Activated CD8-positive, alpha-beta memory T cell treated with anti-CD3 and anti-CD28 coated beads, Interleukin-2, amount 10 ng/mL, durations not matched to agents 7 days and 5 days (primary cell): ENCODE data around the gene RASSF10. TPM values are rescaled to one million over a fixed set of nuclear protein-coding genes. Genes with fewer than 3 reads are reported as not detected.
A peak's percentile ranks its signal among the peaks of the same experiment; 100 is the strongest.
"Not testable (repeated sequence)": the region's sequence is repeated elsewhere in the genome, so short reads cannot be mapped to it uniquely, and the experiment has no call there.

Source experiments
- ATAC-seq: fragments of 150-1000 bp; cut with Tn5 transposase; one replicate; pipeline ENCODE4 v1.10.0; 2021; ENCODE audit warnings: moderate library complexity
- CTCF ChIA-PET: fragments of 350-600 bp; sonication (Branson Sonifier 250); formaldehyde crosslinking; loops from one replicate; lab custom pipeline; 2021; ENCODE audit warnings: antibody characterized with exemption; lab: Charles Lee
- DNase-seq: peaks from one replicate; pipeline ENCODE4 v3.0.0-alpha.2; 2020
- H3K27ac Mint-ChIP-seq: one replicate; pipeline ENCODE4 v1.8.0; 2021; ENCODE audit warnings: mild to moderate bottlenecking, mixed read lengths
- H3K27me3 Mint-ChIP-seq: one replicate; pipeline ENCODE4 v1.8.0; 2021; ENCODE audit warnings: mixed read lengths
- H3K36me3 Mint-ChIP-seq: one replicate; pipeline ENCODE4 v1.8.0; 2021; ENCODE audit warnings: mild to moderate bottlenecking, mixed read lengths
- H3K4me1 Mint-ChIP-seq: one replicate; pipeline ENCODE4 v1.8.0; 2021; ENCODE audit warnings: mixed read lengths
- H3K4me3 Mint-ChIP-seq: one replicate; pipeline ENCODE4 v1.8.0; 2021; ENCODE audit warnings: mild to moderate bottlenecking, moderate library complexity, mixed read lengths
- H3K9me3 Mint-ChIP-seq: one replicate; pipeline ENCODE4 v1.8.0; 2022; ENCODE audit warnings: low read depth, mixed read lengths
- total RNA-seq, 2 experiments: library from RNA; stranded (reverse); gene quantifications; one replicate each; pipeline ENCODE4 v1.2.3, GENCODE V29; 2021

The RASSF10 gene
- total RNA-seq, 2 experiments from 2014 or later: not detected

DNA sequence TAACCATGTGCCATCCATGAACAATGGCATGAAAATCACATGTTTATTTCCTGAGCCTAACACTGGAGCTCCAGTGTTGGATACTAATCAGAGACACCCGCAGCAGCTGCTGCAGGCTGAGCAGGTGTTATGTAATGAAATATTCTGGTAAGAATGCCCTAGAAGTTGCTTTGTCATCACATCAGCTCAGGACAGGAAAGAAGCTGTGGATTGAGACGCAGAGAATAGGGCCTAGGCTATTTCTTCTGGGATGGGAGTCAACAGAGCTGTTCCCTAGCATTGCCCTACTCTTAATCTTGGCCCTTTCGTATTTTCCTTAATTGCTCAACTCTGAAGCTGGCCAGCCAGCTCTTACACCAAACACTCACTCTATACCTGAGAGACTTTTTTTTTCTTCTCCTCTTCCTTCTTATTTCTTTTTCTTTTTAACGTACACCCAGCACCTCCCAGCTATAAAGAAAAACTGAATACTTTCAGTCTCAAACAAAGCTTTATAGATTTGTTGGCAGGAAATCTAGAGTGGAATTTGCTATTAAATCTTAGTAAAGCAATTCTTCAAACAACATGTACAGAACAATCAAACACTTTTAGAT is 31.9 kb downstream of the RASSF10 start:
- peaks cover 45% of the 10 kb centered on the region for H3K27me3 Mint-ChIP-seq
- DNase-seq: no peak
- no peak overlapping the region for H3K4me3 Mint-ChIP-seq
- H3K4me1 Mint-ChIP-seq: no peaks in the 10 kb centered on the region
- CTCF ChIA-PET: no interaction called here
- H3K36me3 Mint-ChIP-seq: no peaks in the 10 kb centered on the region
- no peak overlapping the region for H3K27ac Mint-ChIP-seq
- ATAC-seq: no peak
- no peaks in the 10 kb centered on the region for H3K9me3 Mint-ChIP-seq

DNA sequence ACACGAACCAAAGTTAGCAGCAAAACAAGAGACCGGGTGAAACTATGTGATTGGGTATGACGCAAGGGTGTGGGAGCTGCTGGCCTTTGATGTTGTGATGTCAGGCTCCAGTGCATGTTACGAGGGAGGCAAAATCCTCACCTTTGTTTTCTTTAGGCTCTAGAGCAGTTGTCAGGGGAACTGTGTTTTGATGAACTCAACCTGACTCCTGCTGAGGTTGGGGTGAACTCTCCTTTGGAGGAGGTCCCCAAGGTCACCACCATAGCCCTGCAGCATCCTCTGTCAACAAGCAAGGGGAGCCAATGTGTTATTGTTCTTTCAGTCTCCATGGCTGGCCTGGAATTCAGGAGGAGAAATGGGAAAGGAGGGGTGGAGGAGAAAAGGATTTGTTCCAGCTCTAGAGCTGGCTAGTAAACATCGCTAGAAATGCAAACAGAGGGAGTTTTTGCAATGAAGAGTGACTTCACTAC is 33.8 kb downstream of the RASSF10 start:
- DNase-seq (no peak), ATAC-seq (no peak)
- H3K4me1 Mint-ChIP-seq: no peaks in the 10 kb centered on the region
- H3K9me3 Mint-ChIP-seq: no peaks in the 10 kb centered on the region
- H3K4me3 Mint-ChIP-seq: no peak overlapping the region
- no peak overlapping the region for H3K27ac Mint-ChIP-seq
- H3K27me3 Mint-ChIP-seq: peaks cover 36% of the 10 kb centered on the region
- H3K36me3 Mint-ChIP-seq: no peaks in the 10 kb centered on the region
- CTCF ChIA-PET: no interaction called here

DNA sequence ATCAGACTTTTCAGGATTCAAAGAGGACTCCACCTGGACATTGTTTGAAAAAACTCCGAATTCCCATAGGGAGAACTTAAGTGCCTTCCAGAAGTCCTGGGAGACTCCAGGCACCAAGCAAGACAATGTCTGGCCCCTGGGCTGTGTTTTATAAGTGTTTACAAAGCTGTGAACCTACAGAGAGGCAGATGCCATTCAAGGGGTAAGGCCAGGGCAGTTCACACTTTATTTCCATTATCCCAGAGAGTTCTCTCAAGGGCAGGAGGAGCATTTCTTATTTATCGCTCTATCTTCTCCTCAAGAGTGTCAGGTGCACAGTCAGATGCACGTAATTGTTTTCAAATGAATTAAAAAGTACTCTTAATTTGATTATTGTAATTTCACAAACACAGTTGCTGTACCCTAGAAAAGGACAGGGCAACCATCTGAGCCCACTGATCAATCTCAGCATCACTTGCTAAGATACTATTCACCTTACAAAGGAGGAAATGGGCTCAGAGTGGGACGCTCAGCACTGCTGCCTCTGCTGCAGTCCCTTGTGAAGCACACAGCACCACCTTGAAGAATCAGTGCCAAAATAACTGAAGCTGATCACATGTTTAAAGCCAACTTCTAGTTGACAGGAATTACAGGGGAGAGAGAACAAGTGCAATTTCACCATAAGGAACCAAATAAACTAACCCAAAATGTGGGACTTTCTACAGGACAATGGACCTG is 35.0 kb downstream of the RASSF10 start:
- no peaks in the 10 kb centered on the region for H3K9me3 Mint-ChIP-seq
- ATAC-seq: no peak
- no peaks in the 10 kb centered on the region for H3K36me3 Mint-ChIP-seq
- H3K27ac Mint-ChIP-seq: no peak overlapping the region
- CTCF ChIA-PET: no interaction called here
- H3K27me3 Mint-ChIP-seq: peaks cover 31% of the 10 kb centered on the region
- H3K4me1 Mint-ChIP-seq: no peaks in the 10 kb centered on the region
- no peak for DNase-seq
- no peak overlapping the region for H3K4me3 Mint-ChIP-seq

DNA sequence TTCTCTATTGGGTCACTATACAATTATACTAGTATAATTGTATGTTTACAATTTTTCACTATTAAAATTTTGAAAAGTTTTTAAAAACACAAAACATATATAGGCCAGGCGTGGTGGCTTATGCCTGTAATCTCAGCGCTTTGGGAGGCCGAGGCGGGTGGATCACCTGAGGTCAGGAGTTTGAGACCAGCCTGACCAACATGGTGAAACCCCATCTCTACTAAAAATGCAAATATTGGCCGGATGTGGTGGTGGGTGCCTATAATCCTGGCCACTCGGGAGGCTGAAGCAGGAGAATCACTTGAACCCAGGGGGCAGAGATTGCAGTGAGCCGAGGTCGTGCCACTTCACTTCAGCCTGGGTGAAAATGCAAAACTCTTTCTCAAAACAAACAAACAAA is 36.0 kb downstream of the RASSF10 start:
- not testable (repeated sequence) for DNase-seq, H3K4me1 Mint-ChIP-seq, H3K27ac Mint-ChIP-seq, ATAC-seq, H3K36me3 Mint-ChIP-seq, H3K4me3 Mint-ChIP-seq, H3K9me3 Mint-ChIP-seq
- CTCF ChIA-PET: interaction anchor here (1.1 kb wide), 1 partner anchor 11 kb away, joined by 3 read pairs; no protein-coding TSS in a partner anchor
- H3K27me3 Mint-ChIP-seq: peaks cover 28% of the 10 kb centered on the region

DNA sequence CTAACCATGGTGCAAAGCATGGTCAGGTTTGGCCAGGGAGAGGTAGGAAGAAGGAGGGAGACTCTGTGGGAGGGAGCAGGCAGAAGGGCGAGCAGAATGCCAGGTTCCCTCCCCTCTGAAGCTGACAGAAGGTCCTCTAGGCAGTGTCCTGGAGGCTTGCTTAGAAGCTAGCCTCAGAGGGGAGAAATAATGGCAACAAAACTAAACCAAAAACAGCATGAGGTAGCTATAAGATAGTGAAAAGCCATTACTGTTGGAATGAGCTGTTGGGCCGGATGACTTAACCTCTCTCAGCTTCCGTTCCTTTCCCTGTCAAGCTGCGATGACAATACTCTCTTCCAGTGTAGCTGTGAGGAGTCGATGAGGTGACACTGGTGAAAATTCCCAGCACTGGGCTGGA is 36.6 kb downstream of the RASSF10 start:
- H3K36me3 Mint-ChIP-seq: no peaks in the 10 kb centered on the region
- H3K9me3 Mint-ChIP-seq: no peaks in the 10 kb centered on the region
- DNase-seq (no peak), ATAC-seq (no peak)
- no peak overlapping the region for H3K4me3 Mint-ChIP-seq
- no peak overlapping the region for H3K27ac Mint-ChIP-seq
- H3K27me3 Mint-ChIP-seq: peaks cover 30% of the 10 kb centered on the region
- CTCF ChIA-PET: interaction anchor here (1.1 kb wide), 1 partner anchor 12 kb away, joined by 3 read pairs; no protein-coding TSS in a partner anchor
- no peaks in the 10 kb centered on the region for H3K4me1 Mint-ChIP-seq

DNA sequence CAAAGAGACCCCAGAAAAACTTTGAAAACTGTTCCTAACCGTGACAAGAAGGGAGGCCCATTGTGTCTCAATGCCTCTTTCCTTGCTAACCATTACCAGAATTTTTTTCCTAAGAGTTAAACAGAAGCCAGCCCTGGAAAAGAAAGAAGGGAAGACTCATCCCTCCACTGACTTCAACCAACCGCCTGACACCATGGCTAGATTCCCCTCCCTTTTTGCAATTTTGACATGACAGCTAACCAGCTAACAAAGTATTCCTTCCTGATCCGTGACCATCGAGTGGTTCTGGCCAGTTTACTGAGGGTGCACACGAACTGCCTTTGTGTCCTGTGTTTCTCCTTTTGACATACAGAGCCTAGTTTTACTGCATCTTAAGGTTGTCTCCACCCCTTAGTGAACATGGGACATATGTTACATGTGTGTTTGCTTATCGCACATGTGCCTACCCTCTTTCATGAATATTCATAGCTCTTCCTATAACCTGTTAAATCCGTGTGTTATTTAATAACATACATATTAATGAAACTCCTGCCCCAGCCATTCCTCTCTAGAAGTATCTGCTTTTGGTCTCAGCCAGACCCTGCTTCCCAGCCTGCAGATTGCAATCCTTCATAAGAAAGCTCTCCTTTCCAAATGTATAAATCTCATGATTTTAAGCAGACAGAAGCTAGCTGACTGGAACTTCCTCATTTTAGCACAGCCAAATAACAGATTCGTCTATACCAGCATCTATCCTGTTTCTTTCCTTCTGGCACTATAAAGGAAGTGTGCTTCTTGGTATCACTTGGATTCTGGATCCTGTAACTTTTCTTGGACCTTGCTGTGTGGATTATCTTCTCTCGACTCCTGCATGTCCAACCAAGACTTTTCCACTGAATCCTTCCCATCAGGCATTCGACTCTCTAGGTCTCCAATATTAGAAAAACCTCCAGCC is 37.8 kb downstream of the RASSF10 start:
- Mint-ChIP-seq H3K4me3 (no peak overlapping the region), H3K9me3 (no peaks in the 10 kb centered on the region), H3K4me1 (no peaks in the 10 kb centered on the region), H3K27ac (no peak overlapping the region), H3K36me3 (no peaks in the 10 kb centered on the region), H3K27me3 (peaks cover 33% of the 10 kb centered on the region)
- CTCF ChIA-PET: no interaction called here
- DNase-seq (no peak), ATAC-seq (no peak)

DNA sequence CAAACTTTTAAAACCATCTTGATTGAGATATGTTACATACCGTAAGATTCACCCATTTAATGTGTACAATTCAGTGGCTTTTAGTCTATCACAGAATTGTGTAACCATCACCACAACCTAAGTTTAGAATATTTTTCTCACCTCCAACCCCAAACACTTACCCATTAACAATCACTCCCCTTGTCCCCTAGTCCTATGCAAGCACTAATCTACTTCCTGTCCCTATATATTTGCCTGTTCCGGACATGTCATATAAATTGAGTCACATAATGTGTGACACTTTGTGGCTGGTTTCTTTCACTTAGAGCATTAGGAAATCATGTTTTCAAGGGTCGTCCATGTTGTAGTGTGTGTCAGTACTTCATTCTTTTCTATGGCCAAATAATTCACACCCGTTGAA is 38.8 kb downstream of the RASSF10 start:
- no peak overlapping the region for H3K27ac Mint-ChIP-seq
- DNase-seq (no peak), ATAC-seq (no peak)
- H3K27me3 Mint-ChIP-seq: peaks cover 27% of the 10 kb centered on the region
- no peak overlapping the region for H3K4me3 Mint-ChIP-seq
- H3K36me3 Mint-ChIP-seq: no peaks in the 10 kb centered on the region
- CTCF ChIA-PET: no interaction called here
- H3K9me3 Mint-ChIP-seq: no peaks in the 10 kb centered on the region
- H3K4me1 Mint-ChIP-seq: no peaks in the 10 kb centered on the region

DNA sequence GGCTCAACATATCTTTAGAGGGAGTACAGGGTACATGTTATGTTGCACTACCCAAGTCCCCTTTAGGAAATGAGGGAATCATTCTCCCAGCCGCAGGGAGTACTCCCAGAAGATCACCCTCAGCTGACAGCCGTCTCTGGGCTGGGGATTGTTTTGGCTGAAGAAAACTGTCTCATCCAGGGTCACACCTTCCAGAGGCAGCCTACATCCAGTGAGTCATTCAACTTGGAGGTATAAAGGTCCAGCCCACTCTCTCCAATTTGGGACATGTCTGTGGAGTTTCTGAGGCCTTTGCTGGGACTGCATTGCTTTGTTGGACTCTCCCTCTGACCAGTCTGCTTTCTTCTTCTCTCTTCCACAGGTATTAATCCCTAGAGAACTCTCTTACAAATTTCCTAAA is 42.1 kb downstream of the RASSF10 start:
- no peak for DNase-seq
- Mint-ChIP-seq H3K4me1 (peaks cover 6% of the 10 kb centered on the region), H3K27me3 (peaks cover 38% of the 10 kb centered on the region), H3K36me3 (no peaks in the 10 kb centered on the region), H3K9me3 (no peaks in the 10 kb centered on the region), H3K4me3 (no peak overlapping the region), H3K27ac (no peak overlapping the region)
- CTCF ChIA-PET: no interaction called here
- no peak for ATAC-seq

DNA sequence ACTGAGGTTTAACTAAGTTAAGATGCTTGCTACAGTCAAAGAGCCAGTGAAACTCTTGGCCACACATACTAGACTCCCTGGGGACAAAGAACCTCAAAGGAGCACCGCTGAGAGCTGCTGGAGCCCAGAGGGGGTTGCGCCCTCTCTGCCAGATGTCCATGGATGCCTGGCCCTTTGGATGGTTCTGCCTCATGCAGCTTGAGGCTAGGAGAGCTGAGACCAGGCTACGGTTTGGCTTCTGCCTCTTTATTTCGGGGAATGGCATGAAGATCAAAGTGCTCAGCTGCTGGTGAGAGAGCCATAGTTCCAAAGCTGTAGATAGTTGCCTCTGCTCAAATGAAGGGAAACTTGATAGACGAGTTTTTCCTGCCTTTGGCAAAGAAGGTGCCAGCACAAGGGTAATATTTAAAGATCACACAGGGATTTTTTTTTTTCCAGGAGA is 43.0 kb downstream of the RASSF10 start:
- no peaks in the 10 kb centered on the region for H3K36me3 Mint-ChIP-seq
- H3K27ac Mint-ChIP-seq: no peak overlapping the region
- CTCF ChIA-PET: no interaction called here
- ATAC-seq (no peak), DNase-seq (no peak)
- peaks cover 44% of the 10 kb centered on the region for H3K27me3 Mint-ChIP-seq
- H3K4me3 Mint-ChIP-seq: no peak overlapping the region
- H3K4me1 Mint-ChIP-seq: peaks cover 6% of the 10 kb centered on the region
- no peaks in the 10 kb centered on the region for H3K9me3 Mint-ChIP-seq

DNA sequence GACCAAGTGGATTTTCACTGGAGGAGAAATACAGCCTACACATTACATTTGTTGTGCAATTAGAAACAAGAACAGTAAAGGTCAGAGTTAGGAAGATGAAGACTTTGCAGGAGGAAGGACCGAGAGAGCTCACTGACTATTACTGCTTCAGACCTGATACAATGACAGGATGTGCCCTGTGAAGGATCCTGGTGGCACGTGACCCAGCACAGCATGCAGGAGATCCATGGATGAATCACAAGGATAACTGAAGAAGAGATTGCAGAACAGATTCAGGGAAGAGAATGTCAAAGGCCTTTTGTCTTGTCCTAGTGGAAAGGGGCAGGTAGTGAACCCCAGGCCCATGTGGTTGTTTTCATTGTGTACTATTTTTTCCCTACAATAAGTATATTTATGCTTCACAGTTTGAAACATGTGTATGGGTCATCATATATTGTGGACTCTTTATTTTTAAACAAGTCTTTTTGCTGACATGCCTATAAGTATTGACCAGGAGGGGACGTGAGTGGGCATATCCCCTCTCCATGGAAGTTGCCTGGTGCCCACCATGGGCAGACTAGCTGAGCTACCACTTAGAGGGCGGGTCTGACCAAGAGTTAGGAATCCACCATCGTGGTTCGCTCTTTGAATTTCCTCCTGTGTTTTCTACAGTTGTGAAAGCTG is 44.3 kb downstream of the RASSF10 start:
- Mint-ChIP-seq H3K27ac (no peak overlapping the region), H3K4me3 (no peak overlapping the region), H3K27me3 (peaks cover 46% of the 10 kb centered on the region), H3K4me1 (peaks cover 6% of the 10 kb centered on the region), H3K36me3 (no peaks in the 10 kb centered on the region), H3K9me3 (no peaks in the 10 kb centered on the region)
- no peak for ATAC-seq
- CTCF ChIA-PET: no interaction called here
- DNase-seq: no peak

DNA sequence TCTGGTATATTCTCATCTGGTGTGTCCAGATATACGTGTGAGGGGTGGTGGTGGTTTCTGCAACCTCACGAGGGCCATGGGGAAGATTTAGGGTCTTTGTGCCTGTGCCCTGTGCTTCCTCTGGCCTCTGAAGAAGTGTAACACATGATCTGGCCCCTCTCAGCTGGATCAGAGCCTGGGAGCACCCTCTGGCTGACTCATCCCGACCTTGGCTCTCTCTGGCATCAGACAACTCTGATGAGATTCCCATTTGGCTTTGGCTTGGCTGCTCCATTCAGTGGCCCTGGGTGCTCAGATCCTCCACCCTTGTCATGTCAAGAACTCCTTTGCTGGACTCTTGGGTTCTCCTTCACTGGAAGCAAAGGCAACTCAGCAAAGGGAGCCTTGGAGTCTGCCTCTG is 45.2 kb downstream of the RASSF10 start:
- Mint-ChIP-seq H3K27me3 (peaks cover 50% of the 10 kb centered on the region), H3K9me3 (no peaks in the 10 kb centered on the region), H3K4me1 (peaks cover 6% of the 10 kb centered on the region), H3K27ac (no peak overlapping the region), H3K36me3 (no peaks in the 10 kb centered on the region), H3K4me3 (no peak overlapping the region)
- ATAC-seq (no peak), DNase-seq (no peak)
- CTCF ChIA-PET: no interaction called here

DNA sequence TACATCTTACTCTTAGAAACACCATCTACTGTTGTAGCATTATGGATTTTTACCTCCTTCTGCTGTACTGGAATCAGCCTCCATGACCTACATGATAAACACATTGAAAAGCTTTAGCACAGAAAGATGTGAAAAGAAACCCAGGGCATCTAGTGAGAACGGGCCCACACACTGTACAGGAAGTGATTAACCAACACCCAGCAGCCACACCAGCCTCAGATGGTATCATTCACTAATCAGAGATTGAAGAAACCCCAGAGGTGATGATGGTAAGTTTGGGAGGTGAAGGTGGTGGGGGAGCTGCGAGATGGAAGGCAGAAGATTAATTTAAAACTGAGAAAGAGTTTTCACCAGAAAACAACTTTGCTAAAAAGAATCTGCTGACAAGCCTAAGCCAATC is 46.1 kb downstream of the RASSF10 start:
- Mint-ChIP-seq H3K4me1 (peaks cover 6% of the 10 kb centered on the region), H3K36me3 (no peaks in the 10 kb centered on the region), H3K9me3 (no peaks in the 10 kb centered on the region), H3K27ac (no peak overlapping the region), H3K27me3 (peaks cover 46% of the 10 kb centered on the region), H3K4me3 (no peak overlapping the region)
- CTCF ChIA-PET: no interaction called here
- ATAC-seq (no peak), DNase-seq (peak; percentile 56)
